Right atrium auricular region (tissue), 2 donors: ENCODE measurements around the gene SLC4A7. TPM values are rescaled to one million over a fixed set of nuclear protein-coding genes. Genes with fewer than 3 reads are reported as not detected.

Source experiments
- DNase-seq: peaks from one replicate; pipeline ENCODE4 v3.0.0-alpha.2; 2019; ENCODE audit warnings: low spot score
- H3K27ac ChIP-seq, 2 donors: fragments of 200-600 bp; sonication (generic); 1 replicate in 1 of 2; 2 replicates in 1 of 2; pipeline ENCODE4 v1.5.1; 2016 to 2019
- H3K27me3 ChIP-seq, 2 donors: fragments of 200-600 bp; sonication (generic); one replicate each; pipeline versions ENCODE4 v1.5.1 to v1.6.0; 2017 to 2019
- H3K36me3 ChIP-seq: fragments of 200-600 bp; sonication (generic); one replicate; pipeline ENCODE4 v1.5.1; 2016
- H3K4me1 ChIP-seq, 2 donors: fragments of 200-600 bp; sonication (generic); one replicate each; pipeline versions ENCODE4 v1.5.1 to v1.6.0; 2017 to 2019
- H3K4me3 ChIP-seq, 2 donors: fragments of 200-600 bp; sonication (generic); 1 replicate in 1 of 2; 2 replicates in 1 of 2; pipeline ENCODE4 v1.5.1; 2017 to 2019; ENCODE audit warnings: mild to moderate bottlenecking in 1 of 2, moderate library complexity in 1 of 2
- H3K9me3 ChIP-seq, 2 donors: fragments of 200-600 bp; sonication (generic); one replicate each; pipeline ENCODE4 v1.5.1; 2019
- total RNA-seq, 2 donors: library from RNA; depleted of rRNA; stranded (reverse); fragments of >200 nt; gene quantifications; one replicate each; pipeline ENCODE4 v1.1.0, GENCODE V29; 2016
- TF ChIP-seq, protein P1 (sequence below), 2 donors: fragments of 200-600 bp; sonication (generic); IDR thresholded peaks; one replicate each; pipeline ENCODE4 v1.5.1; 2019; ENCODE audit warnings: antibody characterized with exemption in 2 of 2

The SLC4A7 gene
- total RNA-seq, 2 donors from 2014 or later: 14.4 to 25.6 TPM

- Histone ChIP-seq H3K4me1 (peaks cover 0 to 8% of the 10 kb centered on the region in 2 donors), H3K4me3 (no peak overlapping the region), H3K36me3 (no peaks in the 10 kb centered on the region), H3K27ac (no peak overlapping the region), H3K27me3 (no peaks in the 10 kb centered on the region), H3K9me3 (no peaks in the 10 kb centered on the region)
- DNase-seq: no peak
- TF ChIP-seq, protein P1, sequence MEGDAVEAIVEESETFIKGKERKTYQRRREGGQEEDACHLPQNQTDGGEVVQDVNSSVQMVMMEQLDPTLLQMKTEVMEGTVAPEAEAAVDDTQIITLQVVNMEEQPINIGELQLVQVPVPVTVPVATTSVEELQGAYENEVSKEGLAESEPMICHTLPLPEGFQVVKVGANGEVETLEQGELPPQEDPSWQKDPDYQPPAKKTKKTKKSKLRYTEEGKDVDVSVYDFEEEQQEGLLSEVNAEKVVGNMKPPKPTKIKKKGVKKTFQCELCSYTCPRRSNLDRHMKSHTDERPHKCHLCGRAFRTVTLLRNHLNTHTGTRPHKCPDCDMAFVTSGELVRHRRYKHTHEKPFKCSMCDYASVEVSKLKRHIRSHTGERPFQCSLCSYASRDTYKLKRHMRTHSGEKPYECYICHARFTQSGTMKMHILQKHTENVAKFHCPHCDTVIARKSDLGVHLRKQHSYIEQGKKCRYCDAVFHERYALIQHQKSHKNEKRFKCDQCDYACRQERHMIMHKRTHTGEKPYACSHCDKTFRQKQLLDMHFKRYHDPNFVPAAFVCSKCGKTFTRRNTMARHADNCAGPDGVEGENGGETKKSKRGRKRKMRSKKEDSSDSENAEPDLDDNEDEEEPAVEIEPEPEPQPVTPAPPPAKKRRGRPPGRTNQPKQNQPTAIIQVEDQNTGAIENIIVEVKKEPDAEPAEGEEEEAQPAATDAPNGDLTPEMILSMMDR (IDR thresholded peaks at IDR 0.05): no peak
These were observed 42.6 kb upstream of the SLC4A7 start for GRCh38 chr3:27526614-27527315.

DNA sequence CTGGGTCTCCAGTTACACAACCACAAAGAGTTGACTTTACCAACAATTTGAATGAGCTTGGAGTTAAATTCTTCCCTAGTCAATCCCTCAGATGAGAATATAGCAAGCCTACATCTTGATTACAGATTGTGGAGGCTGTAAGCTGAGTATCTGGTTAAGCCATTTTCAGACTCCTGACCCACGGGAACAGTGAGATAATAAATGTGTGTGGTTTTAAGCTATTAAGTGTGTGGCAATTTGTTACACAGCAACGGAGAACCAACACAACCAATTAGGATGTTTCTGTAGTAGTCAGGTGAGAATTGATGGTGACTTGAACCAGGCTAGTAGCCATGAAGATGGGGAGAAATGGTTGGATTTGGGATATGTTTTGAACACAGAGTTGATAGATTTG is 37.7 kb upstream of the SLC4A7 start:
- no peaks in the 10 kb centered on the region for H3K27me3 ChIP-seq
- H3K9me3 ChIP-seq: no peaks in the 10 kb centered on the region
- no peaks in the 10 kb centered on the region for H3K36me3 ChIP-seq
- DNase-seq: no peak
- H3K27ac ChIP-seq: peak overlapping the region in 1 of 2 donors; percentile 12
- TF ChIP-seq, protein P1 (IDR thresholded peaks at IDR 0.05): no peak
- H3K4me1 ChIP-seq: peaks cover 0 to 16% of the 10 kb centered on the region in 2 donors
- no peak overlapping the region for H3K4me3 ChIP-seq

GRCh38 chr3:27521179-27521871 is 37.1 kb upstream of the SLC4A7 start:
- TF ChIP-seq, protein P1 (IDR thresholded peaks at IDR 0.05): no peak
- peak; percentile 65 for DNase-seq

GRCh38 chr3:27511724-27512422 is 27.7 kb upstream of the SLC4A7 start:
- no peak overlapping the region for H3K27ac ChIP-seq
- no peak for DNase-seq
- H3K4me3 ChIP-seq: no peak overlapping the region
- H3K36me3 ChIP-seq: no peaks in the 10 kb centered on the region
- no peaks in the 10 kb centered on the region for H3K9me3 ChIP-seq
- H3K4me1 ChIP-seq: no peaks in the 10 kb centered on the region
- TF ChIP-seq, protein P1 (IDR thresholded peaks at IDR 0.05): no peak
- no peaks in the 10 kb centered on the region for H3K27me3 ChIP-seq

More at GRCh38 chr3:27521179-27521871, 37.1 kb upstream of the SLC4A7 start:
- no peaks in the 10 kb centered on the region for H3K9me3 ChIP-seq
- no peak overlapping the region for H3K4me3 ChIP-seq
- no peaks in the 10 kb centered on the region for H3K36me3 ChIP-seq
- H3K27me3 ChIP-seq: no peaks in the 10 kb centered on the region
- H3K4me1 ChIP-seq: peaks cover 0 to 16% of the 10 kb centered on the region in 2 donors
- peak overlapping the region in 1 of 2 donors; percentile 12 for H3K27ac ChIP-seq

GRCh38 chr3:27509376-27509775 is 25.2 kb upstream of the SLC4A7 start:
- no peaks in the 10 kb centered on the region for H3K36me3 ChIP-seq
- no peaks in the 10 kb centered on the region for H3K9me3 ChIP-seq
- H3K27ac ChIP-seq: no peak overlapping the region
- no peak overlapping the region for H3K4me3 ChIP-seq
- DNase-seq: no peak
- no peaks in the 10 kb centered on the region for H3K27me3 ChIP-seq
- no peaks in the 10 kb centered on the region for H3K4me1 ChIP-seq
- TF ChIP-seq, protein P1 (IDR thresholded peaks at IDR 0.05): no peak
